Neural cell (in vitro differentiated cells): Measurements from ENCODE around the gene ATAD1. TPM values are rescaled to one million over a fixed set of nuclear protein-coding genes. Genes with fewer than 3 reads are reported as not detected.

Experiments
- H2AFZ ChIP-seq: fragments of 200-600, 300-800 bp; sonication (generic), shearing (Covaris generic); 2 replicates; pipeline ENCODE4 v1.6.0; 2014; ENCODE audit warnings: low read depth, mild to moderate bottlenecking, antibody characterized with exemption, low read length, moderate library complexity
- H3F3A ChIP-seq: fragments of 200-600 bp; shearing (Covaris generic); 2 replicates; pipeline ENCODE4 v1.6.1; 2016; ENCODE audit warnings: mild to moderate bottlenecking, moderate library complexity, mixed read lengths, antibody characterized with exemption, low read length; ENCODE audit not compliant: insufficient read depth, poor library complexity, severe bottlenecking
- H3K27ac ChIP-seq: fragments of 200-600, 300-800 bp; sonication (generic), shearing (Covaris generic); 2 replicates; pipeline ENCODE4 v1.5.1; 2014; ENCODE audit warnings: mild to moderate bottlenecking, low read length, moderate library complexity
- H3K27me3 ChIP-seq: fragments of 300-800, 200-600 bp; sonication (generic), shearing (Covaris generic); 2 replicates; pipeline ENCODE4 v1.6.0; 2014; ENCODE audit warnings: mild to moderate bottlenecking, low read depth, low read length, moderate library complexity; ENCODE audit not compliant: insufficient read depth
- H3K36me3 ChIP-seq: fragments of 300-800, 200-600 bp; sonication (generic), shearing (Covaris generic); 2 replicates; pipeline ENCODE4 v1.5.1; 2014; ENCODE audit warnings: mild to moderate bottlenecking, antibody characterized with exemption, low read length, moderate library complexity; ENCODE audit not compliant: insufficient read depth
- H3K4me2 ChIP-seq: fragments of 300-800, 200-600 bp; sonication (generic), shearing (Covaris generic); 2 replicates; pipeline ENCODE4 v1.6.0; 2014; ENCODE audit warnings: mild to moderate bottlenecking, low read length
- H3K4me3 ChIP-seq: fragments of 300-800, 200-600 bp; sonication (generic), shearing (Covaris generic); 2 replicates; pipeline ENCODE4 v1.5.1; 2014; ENCODE audit warnings: mild to moderate bottlenecking, low read length, moderate library complexity
- H3K79me2 ChIP-seq: fragments of 200-600 bp; shearing (Covaris generic); replicated peaks from 2 replicates; pipeline ENCODE4 v1.6.0; 2014; ENCODE audit warnings: mild to moderate bottlenecking, low read length, moderate library complexity; ENCODE audit not compliant: insufficient read depth
- H3K9ac ChIP-seq: fragments of 300-800, 200-600 bp; sonication (generic), shearing (Covaris generic); 2 replicates; pipeline ENCODE4 v1.6.1; 2016; ENCODE audit warnings: mild to moderate bottlenecking, low read length, mixed read lengths
- H3K9me2 ChIP-seq: fragments of 200-600 bp; shearing (Covaris generic); 2 replicates; pipeline ENCODE4 v1.6.1; 2016; ENCODE audit warnings: mild to moderate bottlenecking, low read length, mixed read lengths; ENCODE audit not compliant: insufficient read depth
- H3K9me3 ChIP-seq: fragments of 200-600, 300-800 bp; sonication (generic), shearing (Covaris generic); 2 replicates; pipeline ENCODE4 v1.6.1; 2016; ENCODE audit warnings: mild to moderate bottlenecking, mixed run types, low read length, moderate library complexity, mixed read lengths
- H4K20me1 ChIP-seq: fragments of 200-600 bp; shearing (Covaris generic); 2 replicates; pipeline ENCODE4 v1.6.1; 2016; ENCODE audit warnings: mild to moderate bottlenecking, mixed run types; ENCODE audit not compliant: insufficient read depth
- EP300 ChIP-seq: fragments of 450-650 bp; conservative IDR thresholded peaks from 2 replicates; pipeline ENCODE4 v1.6.1; 2014; ENCODE audit warnings: antibody characterized with exemption, mild to moderate bottlenecking, moderate library complexity; ENCODE audit not compliant: poor library complexity, severe bottlenecking
- EZH2 ChIP-seq: fragments of 200-600, 300-800 bp; shearing (Covaris generic), sonication (generic); IDR thresholded peaks from 2 replicates; pipeline ENCODE4 v1.6.1; 2014; ENCODE audit warnings: antibody characterized with exemption, low read length, borderline replicate concordance, mild to moderate bottlenecking; ENCODE audit not compliant: insufficient read depth, poor library complexity, severe bottlenecking
- MXI1 ChIP-seq: fragments of 450-650 bp; conservative IDR thresholded peaks from 2 replicates; pipeline ENCODE4 v1.6.1; 2014; ENCODE audit warnings: antibody characterized with exemption, mild to moderate bottlenecking; ENCODE audit not compliant: poor library complexity, severe bottlenecking
- POLR2AphosphoS5 ChIP-seq: IDR thresholded peaks from 2 replicates; pipeline ENCODE4 v1.6.1; 2012
- RAD21 ChIP-seq: fragments of 450-650 bp; conservative IDR thresholded peaks from 2 replicates; pipeline ENCODE4 v1.6.1; 2014; ENCODE audit warnings: antibody characterized with exemption, mild to moderate bottlenecking, moderate library complexity
- SMC3 ChIP-seq: fragments of 450-650 bp; conservative IDR thresholded peaks from 2 replicates; pipeline ENCODE4 v1.6.1; 2014; ENCODE audit warnings: antibody characterized with exemption, mild to moderate bottlenecking, moderate library complexity; ENCODE audit not compliant: poor library complexity
- TAF1 ChIP-seq: IDR thresholded peaks from 2 replicates; pipeline ENCODE4 v1.6.1; 2012; ENCODE audit warnings: low read depth
- polyA plus RNA-seq: library from polyadenylated mRNA; depleted of rRNA; stranded (reverse); fragments of >200 nt; gene quantifications from 2 replicates; pipeline ENCODE4 v1.2.3, GENCODE V29; 2014
- TF ChIP-seq, protein P1 (sequence below): fragments of 450-650 bp; IDR thresholded peaks from 2 replicates; pipeline ENCODE4 v1.5.1; 2014; ENCODE audit warnings: antibody characterized with exemption, mild to moderate bottlenecking, moderate library complexity; ENCODE audit not compliant: poor library complexity, severe bottlenecking
- TF ChIP-seq, protein P2 (sequence below): IDR thresholded peaks from 2 replicates; pipeline ENCODE4 v1.6.1; 2012; ENCODE audit warnings: borderline replicate concordance

Gene ATAD1
- polyA plus RNA-seq, 1 donor from 2014 or later, result 165 TPM

DNA sequence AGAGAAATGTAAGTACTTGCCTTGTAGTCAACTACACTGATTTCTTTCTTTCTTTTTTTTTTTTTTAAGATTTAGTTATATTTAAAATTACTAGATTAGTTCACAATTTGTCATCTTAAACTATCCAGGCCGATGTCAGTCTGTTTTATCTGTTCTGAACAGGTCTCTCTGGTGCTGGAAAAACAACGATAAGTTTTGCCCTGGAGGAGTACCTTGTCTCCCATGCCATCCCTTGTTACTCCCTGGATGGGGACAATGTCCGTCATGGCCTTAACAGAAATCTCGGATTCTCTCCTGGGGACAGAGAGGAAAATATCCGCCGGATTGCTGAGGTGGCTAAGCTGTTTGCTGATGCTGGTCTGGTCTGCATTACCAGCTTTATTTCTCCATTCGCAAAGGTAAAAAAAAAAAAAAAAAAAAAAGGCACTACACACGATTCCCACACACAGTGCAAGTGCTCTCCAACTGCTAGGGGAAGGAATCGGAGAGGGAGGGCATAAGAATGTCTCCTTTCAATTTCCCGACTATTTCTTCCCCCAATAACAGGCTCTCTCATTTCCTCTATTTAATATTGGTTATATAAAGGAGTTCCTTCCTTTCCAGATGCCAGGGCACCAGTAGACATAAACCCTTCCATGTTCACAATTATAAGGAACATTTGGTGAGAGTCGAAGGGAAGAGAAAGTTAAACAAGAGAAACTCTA lies 105.0 kb downstream of the ATAD1 start:
- Histone ChIP-seq H3K9me3 (no peaks in the 10 kb centered on the region), H3K9ac (no peak overlapping the region), H3K4me3 (no peak overlapping the region), H3K9me2 (no peaks in the 10 kb centered on the region), H4K20me1 (no peaks in the 10 kb centered on the region), H3K27me3 (no peaks in the 10 kb centered on the region), H3K27ac (no peak overlapping the region), H3K36me3 (no peaks in the 10 kb centered on the region), H3F3A (no peaks in the 10 kb centered on the region), H3K79me2 (no peaks in the 10 kb centered on the region), H2AFZ (no peak overlapping the region), H3K4me2 (no peak overlapping the region)
- TF ChIP-seq MXI1, result no peak
- no peak for TF ChIP-seq EP300
- no peak for TF ChIP-seq POLR2AphosphoS5
- TF ChIP-seq, protein P1, sequence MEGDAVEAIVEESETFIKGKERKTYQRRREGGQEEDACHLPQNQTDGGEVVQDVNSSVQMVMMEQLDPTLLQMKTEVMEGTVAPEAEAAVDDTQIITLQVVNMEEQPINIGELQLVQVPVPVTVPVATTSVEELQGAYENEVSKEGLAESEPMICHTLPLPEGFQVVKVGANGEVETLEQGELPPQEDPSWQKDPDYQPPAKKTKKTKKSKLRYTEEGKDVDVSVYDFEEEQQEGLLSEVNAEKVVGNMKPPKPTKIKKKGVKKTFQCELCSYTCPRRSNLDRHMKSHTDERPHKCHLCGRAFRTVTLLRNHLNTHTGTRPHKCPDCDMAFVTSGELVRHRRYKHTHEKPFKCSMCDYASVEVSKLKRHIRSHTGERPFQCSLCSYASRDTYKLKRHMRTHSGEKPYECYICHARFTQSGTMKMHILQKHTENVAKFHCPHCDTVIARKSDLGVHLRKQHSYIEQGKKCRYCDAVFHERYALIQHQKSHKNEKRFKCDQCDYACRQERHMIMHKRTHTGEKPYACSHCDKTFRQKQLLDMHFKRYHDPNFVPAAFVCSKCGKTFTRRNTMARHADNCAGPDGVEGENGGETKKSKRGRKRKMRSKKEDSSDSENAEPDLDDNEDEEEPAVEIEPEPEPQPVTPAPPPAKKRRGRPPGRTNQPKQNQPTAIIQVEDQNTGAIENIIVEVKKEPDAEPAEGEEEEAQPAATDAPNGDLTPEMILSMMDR, result no peak
- TF ChIP-seq, protein P2, sequence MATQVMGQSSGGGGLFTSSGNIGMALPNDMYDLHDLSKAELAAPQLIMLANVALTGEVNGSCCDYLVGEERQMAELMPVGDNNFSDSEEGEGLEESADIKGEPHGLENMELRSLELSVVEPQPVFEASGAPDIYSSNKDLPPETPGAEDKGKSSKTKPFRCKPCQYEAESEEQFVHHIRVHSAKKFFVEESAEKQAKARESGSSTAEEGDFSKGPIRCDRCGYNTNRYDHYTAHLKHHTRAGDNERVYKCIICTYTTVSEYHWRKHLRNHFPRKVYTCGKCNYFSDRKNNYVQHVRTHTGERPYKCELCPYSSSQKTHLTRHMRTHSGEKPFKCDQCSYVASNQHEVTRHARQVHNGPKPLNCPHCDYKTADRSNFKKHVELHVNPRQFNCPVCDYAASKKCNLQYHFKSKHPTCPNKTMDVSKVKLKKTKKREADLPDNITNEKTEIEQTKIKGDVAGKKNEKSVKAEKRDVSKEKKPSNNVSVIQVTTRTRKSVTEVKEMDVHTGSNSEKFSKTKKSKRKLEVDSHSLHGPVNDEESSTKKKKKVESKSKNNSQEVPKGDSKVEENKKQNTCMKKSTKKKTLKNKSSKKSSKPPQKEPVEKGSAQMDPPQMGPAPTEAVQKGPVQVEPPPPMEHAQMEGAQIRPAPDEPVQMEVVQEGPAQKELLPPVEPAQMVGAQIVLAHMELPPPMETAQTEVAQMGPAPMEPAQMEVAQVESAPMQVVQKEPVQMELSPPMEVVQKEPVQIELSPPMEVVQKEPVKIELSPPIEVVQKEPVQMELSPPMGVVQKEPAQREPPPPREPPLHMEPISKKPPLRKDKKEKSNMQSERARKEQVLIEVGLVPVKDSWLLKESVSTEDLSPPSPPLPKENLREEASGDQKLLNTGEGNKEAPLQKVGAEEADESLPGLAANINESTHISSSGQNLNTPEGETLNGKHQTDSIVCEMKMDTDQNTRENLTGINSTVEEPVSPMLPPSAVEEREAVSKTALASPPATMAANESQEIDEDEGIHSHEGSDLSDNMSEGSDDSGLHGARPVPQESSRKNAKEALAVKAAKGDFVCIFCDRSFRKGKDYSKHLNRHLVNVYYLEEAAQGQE, result no peak
- no peak for TF ChIP-seq EZH2
- no peak for TF ChIP-seq TAF1
- TF ChIP-seq RAD21, result no peak
- no peak for TF ChIP-seq SMC3

DNA sequence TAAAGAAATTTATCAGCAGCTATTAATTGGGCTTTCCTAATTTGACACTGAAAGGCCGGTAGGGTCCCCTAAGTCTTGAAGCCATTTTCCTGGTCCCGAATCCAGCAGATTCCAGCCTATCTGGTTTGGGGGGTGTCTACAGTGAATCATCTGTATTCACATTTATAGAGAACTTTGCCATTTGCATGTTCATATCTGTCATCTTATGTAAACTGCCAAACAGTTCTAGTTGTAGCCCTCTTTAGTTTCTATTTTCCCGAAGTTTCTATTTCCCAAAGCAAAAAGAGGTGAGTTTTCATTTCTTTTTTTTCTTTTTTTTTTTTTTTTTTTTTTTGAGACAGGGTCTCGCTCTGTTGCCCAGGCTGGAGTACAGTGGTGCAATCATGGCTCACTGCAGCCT lies 110.8 kb downstream of the ATAD1 start:
- H4K20me1 ChIP-seq, result no peaks in the 10 kb centered on the region

More for the DNA sequence above, 110.8 kb downstream of the ATAD1 start:
- no peaks in the 10 kb centered on the region for H3F3A ChIP-seq
- no peak overlapping the region for H2AFZ ChIP-seq
- no peak overlapping the region for H3K27ac ChIP-seq
- H3K79me2 ChIP-seq, result no peaks in the 10 kb centered on the region
- no peaks in the 10 kb centered on the region for H3K9me3 ChIP-seq
- H3K9ac ChIP-seq, result no peak overlapping the region
- H3K4me3 ChIP-seq, result no peak overlapping the region
- no peak overlapping the region for H3K4me2 ChIP-seq
- H3K9me2 ChIP-seq, result no peaks in the 10 kb centered on the region
- H3K36me3 ChIP-seq, result no peaks in the 10 kb centered on the region
- no peak for TF ChIP-seq POLR2AphosphoS5
- no peak for TF ChIP-seq TAF1
- TF ChIP-seq, protein P2, result no peak
- no peak for TF ChIP-seq EZH2
- TF ChIP-seq, protein P1, result no peak
- TF ChIP-seq EP300, result no peak
- no peak for TF ChIP-seq MXI1
- no peak for TF ChIP-seq SMC3
- no peak for TF ChIP-seq RAD21
- no peaks in the 10 kb centered on the region for H3K27me3 ChIP-seq
